ENCODE results near the gene ZNF736.

GRCh38 chr7:64307254-64308015 is 6.3 kb upstream of the ZNF736 start:
- TF ChIP-seq POLR2AphosphoS5 (IDR thresholded peaks at IDR 0.05; ENCODE audit: low read depth, low read length) (no peak), POLR2A (IDR thresholded peaks at IDR 0.05; ENCODE audit: low read depth, low read length) (no peak)
